ENCODE results near the gene SLC30A2. TPM values are rescaled to one million over a fixed set of nuclear protein-coding genes. Genes with fewer than 3 reads are reported as not detected.

The SLC30A2 gene
- total and polyA plus RNA-seq, 9 of the 15 experiments (the other 6 are each of a cell fraction or from before 2014, with no cell fraction given), result 0.01 to 0.18 (median 0.06) TPM; not detected in 3

GRCh38 chr1:26029054-26029863, 16.7 kb downstream of the SLC30A2 start (continued):
- TF ChIP-seq ARID3B (CRISPR knock-in tag; IDR thresholded peaks at IDR 0.05; ENCODE audit: borderline replicate concordance), result no peak

- H3K9ac ChIP-seq (ENCODE audit: insufficient read depth in 1 of 2, low read depth in 2 of 2, low read length in 2 of 2), result peak overlapping the region in 1 of 2 experiments; percentile 21; a peak in 2 of 4 replicates
- no peak for DNase-seq (ENCODE audit: extremely low read depth in 1 of 4, low spot score in 3 of 4)
- 67% methylated on average over 6 of the region's 8 CpGs for WGBS (ENCODE audit: insufficient coverage, low coverage, missing lambda C conversion rate)
- no peak overlapping the region for H3K27ac ChIP-seq (ENCODE audit: extremely low read depth, low read depth, low read length)
- peak; percentile 10; the same call in 2 of the 3 replicates for ATAC-seq
- no peak overlapping the region for H3K4me3 ChIP-seq
- in situ Hi-C loops (cut with MboI) (no loop called here), intact Hi-C loops (cut with micrococcal nuclease) (no loop called here)
- H3K9me1 ChIP-seq (ENCODE audit: control insufficient read depth, insufficient read depth, low read length), result no peaks in the 10 kb centered on the region
- no peaks in the 10 kb centered on the region for H3K9me3 ChIP-seq (replicated peaks; ENCODE audit: control insufficient read depth, insufficient read depth, low read depth, low read length)
- CTCF ChIA-PET (ENCODE audit: low intra/inter-chr PET ratio), result interaction anchor here (2.9 kb wide), 1 partner anchor 133 kb away, joined by 25 read pairs; no protein-coding TSS in a partner anchor
- no peak for FAIRE-seq
- H3K4me2 ChIP-seq (ENCODE audit: insufficient read depth, low read length), result no peak overlapping the region
- no peaks in the 10 kb centered on the region for H3K27me3 ChIP-seq (ENCODE audit: control insufficient read depth in 2 of 2, insufficient read depth in 2 of 2, low read length in 2 of 2)
- peaks cover 19 to 35% of the 10 kb centered on the region in 2 experiments; a peak in 4 of 5 replicates for H3K4me1 ChIP-seq (replicated peaks in 1 of 2; ENCODE audit: control insufficient read depth in 2 of 2, insufficient read depth in 2 of 2, low read length in 2 of 2)
- BruUV-seq (replicated peaks), result no TSS peak
- H3K79me2 ChIP-seq (ENCODE audit: control insufficient read depth, insufficient read depth, low read length), result no peaks in the 10 kb centered on the region
- POLR2A ChIA-PET, result interaction anchor here (0.6 kb wide), 1 partner anchor 7 kb away, joined by 6 read pairs; the partner anchor contains the start of gene EXTL1
- no peak overlapping the region for H2AFZ ChIP-seq (ENCODE audit: low read depth, low read length)
- no peaks in the 10 kb centered on the region for H3K36me3 ChIP-seq (ENCODE audit: control insufficient read depth, insufficient read depth, low read length)
- H4K20me1 ChIP-seq (replicated peaks; ENCODE audit: control insufficient read depth, insufficient read depth, low read length), result no peaks in the 10 kb centered on the region
- no peak for TF ChIP-seq ZNF449 (CRISPR knock-in tag; IDR thresholded peaks at IDR 0.05)
- no peak for TF ChIP-seq ZNF3 (CRISPR knock-in tag; IDR thresholded peaks at IDR 0.05)
- peak; percentile 91 for TF ChIP-seq BCOR (IDR thresholded peaks at IDR 0.05)
- peak; percentile 48 for TF ChIP-seq PHF20 (IDR thresholded peaks at IDR 0.05; ENCODE audit: partially characterized antibody)
- no peak for TF ChIP-seq TEAD1 (CRISPR knock-in tag; IDR thresholded peaks at IDR 0.05)
- TF ChIP-seq STAG1 (CRISPR knock-in tag; IDR thresholded peaks at IDR 0.05; ENCODE audit: borderline replicate concordance), result no peak
- TF ChIP-seq MECOM (CRISPR knock-in tag; IDR thresholded peaks at IDR 0.05), result no peak
- TF ChIP-seq LCOR (CRISPR knock-in tag; IDR thresholded peaks at IDR 0.05), result no peak
- no peak for TF ChIP-seq WHSC1 (IDR thresholded peaks at IDR 0.05; ENCODE audit: low read length)
- TF ChIP-seq CBX1 (IDR thresholded peaks at IDR 0.05; ENCODE audit: low read depth), result 0 out of 2 replicates have a peak, but pooled peaks have one; percentile 56
- TF ChIP-seq RBM25 (IDR thresholded peaks at IDR 0.05; ENCODE audit: low read depth, low read length, severe bottlenecking), result peak; percentile 62
- TF ChIP-seq HMBOX1 (IDR thresholded peaks at IDR 0.05), result no peak
- TF ChIP-seq CC2D1A (IDR thresholded peaks at IDR 0.05), result no peak
- TF ChIP-seq KDM1A (IDR thresholded peaks at IDR 0.05), result peak; percentile 70 to 87
- TF ChIP-seq RNF2 (IDR thresholded peaks at IDR 0.05), result no peak
- no peak for TF ChIP-seq POLR3A (IDR thresholded peaks at IDR 0.05; ENCODE audit: borderline replicate concordance, extremely low read depth, insufficient read depth, insufficient read length)
- no peak for TF ChIP-seq NFRKB (IDR thresholded peaks at IDR 0.05; ENCODE audit: low read depth)
Observed at GRCh38 chr1:26028490-26028980, 17.4 kb downstream of the SLC30A2 start.
